Ishikawa (cell line): ENCODE measurements around the gene MCU.

Source experiments
- CEBPB ChIP-seq: IDR thresholded peaks from 2 replicates; pipeline ENCODE4 v1.6.1; 2012
- CREB1 ChIP-seq: IDR thresholded peaks from 2 replicates; pipeline ENCODE4 v1.6.1; 2012; ENCODE audit warnings: low read depth
- EP300 ChIP-seq: IDR thresholded peaks from 2 replicates; pipeline ENCODE4 v1.6.1; 2012; ENCODE audit warnings: borderline replicate concordance
- FOXM1 ChIP-seq: IDR thresholded peaks from 2 replicates; pipeline ENCODE4 v1.6.1; 2012; ENCODE audit warnings: low read depth, borderline replicate concordance
- REST ChIP-seq: IDR thresholded peaks from 2 replicates; pipeline ENCODE4 v1.6.1; 2012; ENCODE audit warnings: low read depth, mild to moderate bottlenecking
- TAF1 ChIP-seq: IDR thresholded peaks from 2 replicates; pipeline ENCODE4 v1.6.1; 2012; ENCODE audit warnings: low read depth, mild to moderate bottlenecking
- TCF12 ChIP-seq: IDR thresholded peaks from 2 replicates; pipeline ENCODE4 v1.6.1; 2012; ENCODE audit warnings: low read depth
- TEAD4 ChIP-seq: IDR thresholded peaks from 2 replicates; pipeline ENCODE4 v1.6.1; 2012
- YY1 ChIP-seq: IDR thresholded peaks from 2 replicates; pipeline ENCODE4 v1.6.1; 2012; ENCODE audit warnings: low read depth

- no peak for TF ChIP-seq REST
- TF ChIP-seq CREB1 = no peak
- no peak for TF ChIP-seq TEAD4
- TF ChIP-seq EP300 = no peak
- TF ChIP-seq CEBPB = no peak
- no peak for TF ChIP-seq FOXM1
- no peak for TF ChIP-seq TAF1
- TF ChIP-seq TCF12 = no peak
- TF ChIP-seq YY1 = no peak
These were observed 198.1 kb downstream of the MCU start for GRCh38 chr10:72890086-72890485.
